Thyroid gland (tissue), 4 donors: ENCODE data around the gene ADGRB3. TPM values are rescaled to one million over a fixed set of nuclear protein-coding genes. Genes with fewer than 3 reads are reported as not detected.

ENCODE experiments used
- DNase-seq, 2 donors: peaks; one replicate each; pipeline ENCODE4 v3.0.0-alpha.2; 2019
- H3K27ac ChIP-seq, 3 donors: fragments of 200-600 bp; sonication (generic); 1 replicate in 2 of 3; 2 replicates in 1 of 3; pipeline ENCODE4 v1.5.1; 2016 to 2019; ENCODE audit warnings: mild to moderate bottlenecking in 1 of 3, moderate library complexity in 1 of 3
- H3K27me3 ChIP-seq: fragments of 200-600 bp; sonication (generic); one replicate; pipeline ENCODE4 v1.5.1; 2019
- H3K36me3 ChIP-seq, 2 donors: fragments of 200-600 bp; sonication (generic); one replicate each; pipeline ENCODE4 v1.5.1; 2016 to 2019
- H3K4me1 ChIP-seq, 2 donors: fragments of 200-600 bp; sonication (generic); one replicate each; pipeline ENCODE4 v1.5.1; 2017 to 2019
- H3K4me3 ChIP-seq, 3 donors: fragments of 200-600 bp; sonication (generic); replicated peaks in 1 of 3; 1 replicate in 2 of 3; 2 replicates in 1 of 3; pipeline ENCODE4 v1.5.1; 2016; ENCODE audit warnings: mild to moderate bottlenecking in 1 of 3
- H3K9me3 ChIP-seq: fragments of 200-600 bp; sonication (generic); one replicate; pipeline ENCODE4 v1.5.1; 2017
- CTCF ChIP-seq, 6 experiments: fragments of 200-600 bp in 3 of 6; fragments of 450-650 bp in 3 of 6; sonication (generic) in 3 of 6; IDR thresholded peaks; one replicate each; pipeline ENCODE4 v1.5.1; 2016 to 2019; ENCODE audit warnings: antibody characterized with exemption in 6 of 6, mild to moderate bottlenecking in 2 of 6, inconsistent platforms in 1 of 6, moderate library complexity in 1 of 6
- POLR2A ChIP-seq, 2 donors: fragments of 450-650 bp; IDR thresholded peaks; one replicate each; pipeline ENCODE4 v1.6.1; 2017; ENCODE audit warnings: antibody characterized with exemption in 2 of 2, mild to moderate bottlenecking in 2 of 2, moderate library complexity in 1 of 2
- whole genome bisulfite sequencing, 2 donors: methylation state at CpG; one replicate each; pipeline ENCODE4 v1.1.5; 2017; 5-methylcytosine and 5-hydroxymethylcytosine counted together
- intact Hi-C: fragments of 100-400 bp; cut with DNase I; formaldehyde crosslinking; loops from one replicate; pipeline ENCODE4 v1.15.1; 2023
- total RNA-seq, 4 donors: library from RNA; depleted of rRNA; stranded (reverse); fragments of >200 nt; gene quantifications; one replicate each; pipeline ENCODE4 v1.2.3, GENCODE V29; 2016

The ADGRB3 gene
- total RNA-seq, 4 donors from 2014 or later, result 0.45 to 3.0 (median 1.4) TPM

GRCh38 chr6:68868646-68869045, 233.6 kb downstream of the ADGRB3 start:
- no peaks in the 10 kb centered on the region for H3K9me3 ChIP-seq
- intact Hi-C loops, result no loop called here
- no peaks in the 10 kb centered on the region for H3K27me3 ChIP-seq
- H3K27ac ChIP-seq, result no peak overlapping the region
- H3K36me3 ChIP-seq, result no peaks in the 10 kb centered on the region
- H3K4me3 ChIP-seq, result no peak overlapping the region
- no peak for DNase-seq
- H3K4me1 ChIP-seq, result no peaks in the 10 kb centered on the region
- TF ChIP-seq CTCF (IDR thresholded peaks at IDR 0.05) (no peak), POLR2A (IDR thresholded peaks at IDR 0.05) (no peak)

- H3K27ac ChIP-seq, result no peak overlapping the region
- no peaks in the 10 kb centered on the region for H3K27me3 ChIP-seq
- no peak overlapping the region for H3K4me3 ChIP-seq
- intact Hi-C loops, result no loop called here
- H3K4me1 ChIP-seq, result no peaks in the 10 kb centered on the region
- H3K36me3 ChIP-seq, result no peaks in the 10 kb centered on the region
- no peaks in the 10 kb centered on the region for H3K9me3 ChIP-seq
- 75 to 87% methylated on average over 1 of the region's 1 CpG for WGBS, 2 donors
- TF ChIP-seq POLR2A (IDR thresholded peaks at IDR 0.05) (no peak), CTCF (IDR thresholded peaks at IDR 0.05) (no peak)
- no peak for DNase-seq
These were observed 238.2 kb downstream of the ADGRB3 start for GRCh38 chr6:68873236-68873635.

GRCh38 chr6:68874747-68875146, 239.7 kb downstream of the ADGRB3 start:
- Histone ChIP-seq H3K9me3 (no peaks in the 10 kb centered on the region), H3K4me3 (no peak overlapping the region), H3K27me3 (no peaks in the 10 kb centered on the region), H3K27ac (no peak overlapping the region), H3K4me1 (no peaks in the 10 kb centered on the region), H3K36me3 (no peaks in the 10 kb centered on the region)
- intact Hi-C loops, result no loop called here
- no peak for DNase-seq
- 88 to 93% methylated on average over 1 of the region's 1 CpG for WGBS, 2 donors
- no peak for TF ChIP-seq CTCF (IDR thresholded peaks at IDR 0.05)

- TF ChIP-seq POLR2A (IDR thresholded peaks at IDR 0.05), result no peak
- TF ChIP-seq CTCF (IDR thresholded peaks at IDR 0.05), result no peak
- intact Hi-C loops, result no loop called here
These were observed 240.3 kb downstream of the ADGRB3 start for GRCh38 chr6:68875403-68875802.

GRCh38 chr6:68876792-68877493, 241.9 kb downstream of the ADGRB3 start:
- intact Hi-C loops, result no loop called here
- H3K4me3 ChIP-seq, result no peak overlapping the region

More at GRCh38 chr6:68875403-68875802, 240.3 kb downstream of the ADGRB3 start:
- no peaks in the 10 kb centered on the region for H3K4me1 ChIP-seq
- no peak overlapping the region for H3K27ac ChIP-seq
- no peaks in the 10 kb centered on the region for H3K36me3 ChIP-seq
- DNase-seq, result no peak
- no peaks in the 10 kb centered on the region for H3K9me3 ChIP-seq
- H3K4me3 ChIP-seq, result no peak overlapping the region
- WGBS, 2 donors, result 85 to 89% methylated on average over 2 of the region's 2 CpGs
- H3K27me3 ChIP-seq, result no peaks in the 10 kb centered on the region

More at GRCh38 chr6:68876792-68877493, 241.9 kb downstream of the ADGRB3 start:
- no peak for DNase-seq
- H3K9me3 ChIP-seq, result no peaks in the 10 kb centered on the region
- TF ChIP-seq POLR2A (IDR thresholded peaks at IDR 0.05) (no peak), CTCF (IDR thresholded peaks at IDR 0.05) (peak in 3 of 6 experiments; percentile 13 to 37 (median 22))
- no peaks in the 10 kb centered on the region for H3K27me3 ChIP-seq
- WGBS, 2 donors, result 15 to 17% methylated on average over 2 of the region's 2 CpGs
- H3K27ac ChIP-seq, result no peak overlapping the region
- no peaks in the 10 kb centered on the region for H3K4me1 ChIP-seq
- H3K36me3 ChIP-seq, result no peaks in the 10 kb centered on the region
